ENCODE measurements around the gene MAP2K7. TPM values are rescaled to one million over a fixed set of nuclear protein-coding genes. Genes with fewer than 3 reads are reported as not detected.
"Not testable (repeated sequence)": the region's sequence is repeated elsewhere in the genome, so short reads cannot be mapped to it uniquely, and the experiment has no call there.

MAP2K7 gene
- total RNA-seq, 4 donors from 2014 or later = 13.9 to 23.4 (median 17.9) TPM

DNA sequence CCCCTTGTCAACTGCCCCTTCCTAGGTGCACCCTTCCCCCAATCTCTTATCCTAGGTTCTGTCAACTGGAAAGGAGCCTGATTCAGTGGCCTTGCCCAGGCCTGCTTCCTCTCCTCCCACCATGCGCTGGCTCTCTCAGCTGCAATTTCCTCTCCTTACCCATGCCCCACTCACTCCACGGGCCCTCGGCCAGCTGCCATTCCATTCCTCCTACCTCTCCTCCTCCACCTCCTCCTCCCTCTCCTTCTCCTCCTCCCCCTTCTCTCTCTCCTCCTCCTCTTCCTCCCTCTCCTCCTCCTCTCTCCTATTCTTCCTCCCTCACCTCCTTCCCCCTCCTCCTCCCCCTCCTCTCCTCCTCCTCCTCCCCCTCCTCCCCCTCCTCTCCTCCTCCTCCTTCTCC lies 49.4 kb downstream of the MAP2K7 start:
- Histone ChIP-seq H3K36me3 (peaks cover 0 to 5% of the 10 kb centered on the region in 2 donors), H3K9me3 (no peaks in the 10 kb centered on the region), H3K4me3 (no peak overlapping the region), H3K27ac (no peak overlapping the region), H3K4me1 (no peaks in the 10 kb centered on the region), H3K27me3 (no peaks in the 10 kb centered on the region)
- WGBS, 2 donors (ENCODE audit: low coverage in 1 of 2) = 26 to 28% methylated on average over 3 of the region's 3 CpGs
- no peak for TF ChIP-seq POLR2AphosphoS5 (IDR thresholded peaks at IDR 0.05)
- no peak for TF ChIP-seq EP300 (IDR thresholded peaks at IDR 0.05)
- TF ChIP-seq, protein P1, sequence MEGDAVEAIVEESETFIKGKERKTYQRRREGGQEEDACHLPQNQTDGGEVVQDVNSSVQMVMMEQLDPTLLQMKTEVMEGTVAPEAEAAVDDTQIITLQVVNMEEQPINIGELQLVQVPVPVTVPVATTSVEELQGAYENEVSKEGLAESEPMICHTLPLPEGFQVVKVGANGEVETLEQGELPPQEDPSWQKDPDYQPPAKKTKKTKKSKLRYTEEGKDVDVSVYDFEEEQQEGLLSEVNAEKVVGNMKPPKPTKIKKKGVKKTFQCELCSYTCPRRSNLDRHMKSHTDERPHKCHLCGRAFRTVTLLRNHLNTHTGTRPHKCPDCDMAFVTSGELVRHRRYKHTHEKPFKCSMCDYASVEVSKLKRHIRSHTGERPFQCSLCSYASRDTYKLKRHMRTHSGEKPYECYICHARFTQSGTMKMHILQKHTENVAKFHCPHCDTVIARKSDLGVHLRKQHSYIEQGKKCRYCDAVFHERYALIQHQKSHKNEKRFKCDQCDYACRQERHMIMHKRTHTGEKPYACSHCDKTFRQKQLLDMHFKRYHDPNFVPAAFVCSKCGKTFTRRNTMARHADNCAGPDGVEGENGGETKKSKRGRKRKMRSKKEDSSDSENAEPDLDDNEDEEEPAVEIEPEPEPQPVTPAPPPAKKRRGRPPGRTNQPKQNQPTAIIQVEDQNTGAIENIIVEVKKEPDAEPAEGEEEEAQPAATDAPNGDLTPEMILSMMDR (IDR thresholded peaks at IDR 0.05) = no peak
- TF ChIP-seq POLR2A (IDR thresholded peaks at IDR 0.05) = no peak
- no peak for ATAC-seq

DNA sequence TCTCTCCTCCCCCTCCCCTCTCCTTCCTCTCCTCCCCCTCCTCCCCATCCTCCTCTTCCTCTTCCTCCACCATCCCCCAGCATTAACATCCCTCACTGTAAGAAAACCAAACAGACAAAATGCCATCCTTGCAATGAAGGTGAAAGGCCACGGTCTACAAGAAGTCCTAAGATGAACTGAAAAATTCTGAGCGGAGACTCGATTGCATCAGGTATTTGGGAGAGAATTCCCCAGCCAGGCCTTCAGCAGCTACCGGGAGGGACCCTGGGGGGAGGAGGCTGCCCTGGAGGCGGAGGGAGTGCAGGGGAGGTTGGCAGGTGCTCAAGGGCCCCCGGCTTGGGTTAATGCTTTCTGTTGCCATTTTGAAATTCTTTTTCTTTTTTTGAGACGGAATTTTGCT lies 49.9 kb downstream of the MAP2K7 start:
- 65 to 80% methylated on average over 2 to 5 of the region's 7 CpGs for WGBS, 2 donors (ENCODE audit: low coverage in 1 of 2)
- Histone ChIP-seq H3K36me3 (peaks cover 0 to 8% of the 10 kb centered on the region in 2 donors), H3K9me3 (no peaks in the 10 kb centered on the region), H3K4me3 (no peak overlapping the region), H3K27ac (no peak overlapping the region), H3K4me1 (no peaks in the 10 kb centered on the region), H3K27me3 (no peaks in the 10 kb centered on the region)
- no peak for TF ChIP-seq EP300 (IDR thresholded peaks at IDR 0.05)
- no peak for TF ChIP-seq POLR2AphosphoS5 (IDR thresholded peaks at IDR 0.05)
- TF ChIP-seq, protein P1 (IDR thresholded peaks at IDR 0.05) = no peak
- TF ChIP-seq POLR2A (IDR thresholded peaks at IDR 0.05) = no peak
- no peak for ATAC-seq

DNA sequence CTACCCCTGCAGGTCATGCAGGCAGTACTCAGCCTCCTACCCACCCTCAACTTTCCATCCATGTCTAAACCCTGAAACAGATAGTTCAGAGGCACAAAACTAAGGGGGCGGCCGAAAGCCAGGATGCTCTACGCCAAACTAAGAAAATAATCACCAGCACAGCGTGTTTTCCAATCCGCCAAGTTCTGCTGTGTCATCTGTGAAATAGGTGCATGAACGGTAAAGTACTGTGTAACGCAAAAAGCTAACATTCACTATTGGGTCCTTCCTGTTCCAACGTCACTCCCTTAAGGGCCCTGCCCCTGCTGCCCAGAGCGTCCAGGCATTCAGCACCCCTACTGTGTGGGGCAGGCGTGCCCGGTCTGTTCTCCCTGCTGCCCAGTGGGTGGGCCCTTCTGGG lies 52.0 kb downstream of the MAP2K7 start:
- no peaks in the 10 kb centered on the region for H3K9me3 ChIP-seq
- TF ChIP-seq EP300 (IDR thresholded peaks at IDR 0.05) = no peak
- no peak for TF ChIP-seq POLR2A (IDR thresholded peaks at IDR 0.05)
- TF ChIP-seq POLR2AphosphoS5 (IDR thresholded peaks at IDR 0.05) = no peak
- TF ChIP-seq, protein P1 (IDR thresholded peaks at IDR 0.05) = no peak
- H3K4me1 ChIP-seq = no peaks in the 10 kb centered on the region
- no peak overlapping the region for H3K4me3 ChIP-seq
- no peak for ATAC-seq
- no peak overlapping the region for H3K27ac ChIP-seq
- WGBS, 2 donors (ENCODE audit: low coverage in 1 of 2) = 94% methylated on average over 7 of the region's 11 CpGs; no CpG with 5 or more reads in 1 of the 2 donors
- no peaks in the 10 kb centered on the region for H3K27me3 ChIP-seq
- H3K36me3 ChIP-seq = peaks cover 0 to 22% of the 10 kb centered on the region in 2 donors

DNA sequence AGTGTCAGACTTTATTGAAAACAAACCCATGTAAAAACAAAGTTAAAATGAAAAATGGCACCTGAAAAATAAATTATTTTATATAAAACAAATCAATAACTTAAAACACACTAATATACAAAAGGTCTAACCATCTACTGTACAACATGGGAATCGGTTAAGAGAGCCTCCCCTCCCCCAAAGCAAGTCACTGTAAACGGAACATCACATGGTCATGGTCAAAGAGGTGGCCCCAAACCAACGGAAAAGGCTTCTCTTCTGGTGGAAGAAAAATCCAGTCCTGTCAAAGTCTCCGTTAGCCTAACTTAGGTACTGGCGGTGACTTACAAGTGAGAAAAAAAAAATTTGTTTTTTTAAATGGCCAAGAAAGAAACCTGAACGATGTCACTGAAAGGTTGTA lies 55.5 kb downstream of the MAP2K7 start:
- WGBS, 2 donors (ENCODE audit: low coverage in 1 of 2) = 58 to 65% methylated on average over 6 of the region's 6 CpGs
- no peak for ATAC-seq
- no peaks in the 10 kb centered on the region for H3K4me1 ChIP-seq
- H3K9me3 ChIP-seq = no peaks in the 10 kb centered on the region
- no peak for TF ChIP-seq EP300 (IDR thresholded peaks at IDR 0.05)
- TF ChIP-seq, protein P1 (IDR thresholded peaks at IDR 0.05) = no peak
- no peak for TF ChIP-seq POLR2A (IDR thresholded peaks at IDR 0.05)
- TF ChIP-seq POLR2AphosphoS5 (IDR thresholded peaks at IDR 0.05) = no peak
- no peaks in the 10 kb centered on the region for H3K27me3 ChIP-seq
- H3K27ac ChIP-seq = no peak overlapping the region
- H3K4me3 ChIP-seq = no peak overlapping the region
- peaks cover 0 to 57% of the 10 kb centered on the region in 2 donors for H3K36me3 ChIP-seq

DNA sequence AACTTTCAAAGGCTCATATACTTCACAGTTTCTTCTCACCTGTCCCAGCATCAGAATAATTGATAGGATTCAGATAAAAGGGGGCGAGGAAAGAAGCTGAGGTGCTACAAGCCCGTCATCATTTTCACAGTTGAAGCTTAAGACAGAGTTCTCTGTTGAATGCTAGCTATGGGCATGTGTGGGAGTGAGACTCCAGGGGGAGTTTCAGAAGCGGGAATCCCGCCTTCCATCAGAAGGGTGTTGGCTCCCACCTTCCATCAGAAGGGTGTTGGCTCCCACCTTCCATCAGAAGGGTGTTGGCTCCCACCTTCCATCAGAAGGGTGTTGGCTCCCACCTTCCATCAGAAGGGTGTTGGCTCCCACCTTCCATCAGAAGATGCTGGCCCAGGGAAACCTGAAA lies 57.4 kb downstream of the MAP2K7 start:
- peaks cover 0 to 76% of the 10 kb centered on the region in 2 donors for H3K36me3 ChIP-seq
- not testable (repeated sequence) for ATAC-seq, H3K9me3 ChIP-seq, H3K27ac ChIP-seq, H3K4me3 ChIP-seq, H3K4me1 ChIP-seq, H3K27me3 ChIP-seq
- WGBS, 2 donors (ENCODE audit: low coverage in 1 of 2) = 59 to 86% methylated on average over 2 of the region's 4 CpGs

Measured in gastroesophageal sphincter (tissue), 4 donors.